Measurements from ENCODE around the gene THBS2.
"Not testable (repeated sequence)": the region's sequence is repeated elsewhere in the genome, so short reads cannot be mapped to it uniquely, and the experiment has no call there.

Gene THBS2

DNA sequence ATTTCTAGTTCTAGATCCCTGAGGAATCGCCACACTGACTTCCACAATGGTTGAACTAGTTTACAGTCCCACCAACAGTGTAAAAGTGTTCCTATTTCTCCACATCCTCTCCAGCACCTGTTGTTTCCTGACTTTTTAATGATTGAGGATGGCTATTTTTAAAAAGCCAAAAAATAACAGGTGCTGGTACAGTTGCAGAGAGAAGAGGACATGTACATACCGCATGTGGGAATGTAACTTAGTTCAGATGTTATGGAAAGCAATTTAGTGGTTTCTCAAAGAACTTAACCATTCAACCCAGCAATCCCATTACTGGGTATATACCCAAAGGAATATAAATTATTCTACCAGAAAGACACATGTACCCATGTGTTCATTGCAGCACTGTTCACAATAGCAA lies 57.4 kb downstream of the THBS2 start:
- H3K4me3 ChIP-seq (ENCODE audit: low read length); H3K9ac ChIP-seq (ENCODE audit: low read length); H3K4me1 ChIP-seq (ENCODE audit: control insufficient read depth, insufficient read depth, low read length); H3K27me3 ChIP-seq (ENCODE audit: control insufficient read depth, insufficient read depth, low read length); H3K36me3 ChIP-seq (ENCODE audit: control insufficient read depth, insufficient read depth, low read length); H3K9me3 ChIP-seq (ENCODE audit: control insufficient read depth, low read length): not testable (repeated sequence)

GRCh38 chr6:169194737-169195136 lies 58.9 kb downstream of the THBS2 start:
- Histone ChIP-seq H3K9me3 (ENCODE audit: control insufficient read depth, low read length) (no peaks in the 10 kb centered on the region), H3K36me3 (ENCODE audit: control insufficient read depth, insufficient read depth, low read length) (no peaks in the 10 kb centered on the region), H3K4me3 (ENCODE audit: low read length) (no peak overlapping the region), H3K4me1 (ENCODE audit: control insufficient read depth, insufficient read depth, low read length) (no peaks in the 10 kb centered on the region), H3K27me3 (ENCODE audit: control insufficient read depth, insufficient read depth, low read length) (no peaks in the 10 kb centered on the region), H3K9ac (ENCODE audit: low read length) (no peak overlapping the region)

DNA sequence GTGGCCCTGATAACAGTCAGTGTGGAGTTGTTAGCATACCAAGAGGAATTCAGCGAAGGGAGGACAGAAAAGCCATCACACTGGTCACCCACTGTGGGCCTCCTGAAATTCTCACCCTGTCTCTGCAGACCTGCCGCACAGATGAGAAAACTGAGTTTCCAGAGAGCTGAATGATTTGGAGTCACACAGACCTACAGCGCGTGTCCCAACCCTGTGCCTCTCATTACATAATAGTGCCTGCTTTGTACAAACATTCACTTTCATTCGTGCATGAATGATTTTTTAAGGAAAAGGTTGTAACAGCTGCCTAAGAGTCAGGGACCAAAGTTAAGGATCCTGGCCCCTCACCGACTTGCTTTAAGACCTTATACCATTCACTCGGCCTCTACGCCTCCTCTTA lies 62.7 kb downstream of the THBS2 start:
- Histone ChIP-seq H3K4me3 (ENCODE audit: low read length) (no peak overlapping the region), H3K4me1 (ENCODE audit: control insufficient read depth, insufficient read depth, low read length) (no peaks in the 10 kb centered on the region), H3K9me3 (ENCODE audit: control insufficient read depth, low read length) (no peaks in the 10 kb centered on the region), H3K36me3 (ENCODE audit: control insufficient read depth, insufficient read depth, low read length) (no peaks in the 10 kb centered on the region), H3K27me3 (ENCODE audit: control insufficient read depth, insufficient read depth, low read length) (no peaks in the 10 kb centered on the region), H3K9ac (ENCODE audit: low read length) (no peak overlapping the region)

- Histone ChIP-seq H3K4me3 (ENCODE audit: low read length) (no peak overlapping the region), H3K36me3 (ENCODE audit: control insufficient read depth, insufficient read depth, low read length) (no peaks in the 10 kb centered on the region), H3K9me3 (ENCODE audit: control insufficient read depth, low read length) (no peaks in the 10 kb centered on the region), H3K9ac (ENCODE audit: low read length) (no peak overlapping the region), H3K27me3 (ENCODE audit: control insufficient read depth, insufficient read depth, low read length) (no peaks in the 10 kb centered on the region), H3K4me1 (ENCODE audit: control insufficient read depth, insufficient read depth, low read length) (no peaks in the 10 kb centered on the region)
These were observed 63.5 kb downstream of the THBS2 start for GRCh38 chr6:169190144-169190584.

- H3K4me3 ChIP-seq (ENCODE audit: low read length) = no peak overlapping the region
- no peaks in the 10 kb centered on the region for H3K36me3 ChIP-seq (ENCODE audit: control insufficient read depth, insufficient read depth, low read length)
- H3K9me3 ChIP-seq (ENCODE audit: control insufficient read depth, low read length) = no peaks in the 10 kb centered on the region
- no peaks in the 10 kb centered on the region for H3K4me1 ChIP-seq (ENCODE audit: control insufficient read depth, insufficient read depth, low read length)
- H3K9ac ChIP-seq (ENCODE audit: low read length) = no peak overlapping the region
- H3K27me3 ChIP-seq (ENCODE audit: control insufficient read depth, insufficient read depth, low read length) = no peaks in the 10 kb centered on the region
These were observed 64.0 kb downstream of the THBS2 start for GRCh38 chr6:169189686-169190085.

DNA sequence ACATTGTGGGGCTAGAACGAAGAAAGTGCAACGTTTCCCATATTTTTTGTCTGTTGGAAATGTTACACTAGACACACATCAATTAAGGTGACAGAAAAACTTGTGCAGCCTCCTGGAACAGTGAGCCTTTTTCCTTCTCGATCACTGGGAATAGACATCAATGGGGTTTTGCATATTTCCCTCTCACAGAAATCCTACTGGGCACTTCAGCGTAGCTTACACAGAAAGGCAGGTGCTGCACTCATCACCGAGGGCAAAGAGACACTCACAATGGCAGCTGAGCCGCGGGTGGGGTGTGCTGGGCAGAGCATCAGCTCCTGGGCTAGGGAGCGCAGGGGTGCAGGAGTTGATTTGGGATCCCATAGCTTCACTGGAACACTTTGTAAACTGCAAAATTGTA lies 64.5 kb downstream of the THBS2 start:
- no peaks in the 10 kb centered on the region for H3K36me3 ChIP-seq (ENCODE audit: control insufficient read depth, insufficient read depth, low read length)

GRCh38 chr6:169188475-169188874 lies 65.2 kb downstream of the THBS2 start:
- no peaks in the 10 kb centered on the region for H3K27me3 ChIP-seq (ENCODE audit: control insufficient read depth, insufficient read depth, low read length)
- no peak overlapping the region for H3K9ac ChIP-seq (ENCODE audit: low read length)
- H3K9me3 ChIP-seq (ENCODE audit: control insufficient read depth, low read length) = no peaks in the 10 kb centered on the region
- H3K4me3 ChIP-seq (ENCODE audit: low read length) = no peak overlapping the region
- H3K4me1 ChIP-seq (ENCODE audit: control insufficient read depth, insufficient read depth, low read length) = no peaks in the 10 kb centered on the region
- H3K36me3 ChIP-seq (ENCODE audit: control insufficient read depth, insufficient read depth, low read length) = no peaks in the 10 kb centered on the region

More for the DNA sequence above, 64.5 kb downstream of the THBS2 start:
- Histone ChIP-seq H3K4me1 (ENCODE audit: control insufficient read depth, insufficient read depth, low read length) (no peaks in the 10 kb centered on the region), H3K4me3 (ENCODE audit: low read length) (no peak overlapping the region), H3K9me3 (ENCODE audit: control insufficient read depth, low read length) (no peaks in the 10 kb centered on the region), H3K9ac (ENCODE audit: low read length) (no peak overlapping the region), H3K27me3 (ENCODE audit: control insufficient read depth, insufficient read depth, low read length) (no peaks in the 10 kb centered on the region)

DNA sequence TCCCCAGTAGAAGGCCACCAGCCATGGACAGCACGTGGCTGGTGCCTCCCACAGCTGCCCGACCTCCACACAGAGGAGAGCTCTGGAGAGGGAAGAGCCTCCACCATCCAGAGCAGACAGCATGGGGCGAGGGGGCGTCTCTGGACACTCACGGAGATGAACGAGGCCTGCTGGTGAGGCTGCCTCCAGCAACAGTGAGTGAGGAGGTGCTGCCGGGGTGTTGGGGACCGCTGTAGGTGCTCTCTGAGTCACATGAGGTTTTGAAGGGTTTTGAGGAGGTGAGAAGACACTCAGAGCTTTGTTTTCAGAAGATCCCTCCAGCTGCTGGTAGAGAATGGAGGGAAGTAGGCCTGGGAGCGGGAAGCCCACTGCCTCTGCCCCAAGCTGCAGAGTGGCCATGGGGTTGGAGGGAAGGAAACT lies 65.6 kb downstream of the THBS2 start:
- Histone ChIP-seq H3K4me1 (ENCODE audit: control insufficient read depth, insufficient read depth, low read length) (no peaks in the 10 kb centered on the region), H3K27me3 (ENCODE audit: control insufficient read depth, insufficient read depth, low read length) (no peaks in the 10 kb centered on the region), H3K4me3 (ENCODE audit: low read length) (no peak overlapping the region), H3K9ac (ENCODE audit: low read length) (no peak overlapping the region), H3K9me3 (ENCODE audit: control insufficient read depth, low read length) (no peaks in the 10 kb centered on the region), H3K36me3 (ENCODE audit: control insufficient read depth, insufficient read depth, low read length) (no peaks in the 10 kb centered on the region)

DNA sequence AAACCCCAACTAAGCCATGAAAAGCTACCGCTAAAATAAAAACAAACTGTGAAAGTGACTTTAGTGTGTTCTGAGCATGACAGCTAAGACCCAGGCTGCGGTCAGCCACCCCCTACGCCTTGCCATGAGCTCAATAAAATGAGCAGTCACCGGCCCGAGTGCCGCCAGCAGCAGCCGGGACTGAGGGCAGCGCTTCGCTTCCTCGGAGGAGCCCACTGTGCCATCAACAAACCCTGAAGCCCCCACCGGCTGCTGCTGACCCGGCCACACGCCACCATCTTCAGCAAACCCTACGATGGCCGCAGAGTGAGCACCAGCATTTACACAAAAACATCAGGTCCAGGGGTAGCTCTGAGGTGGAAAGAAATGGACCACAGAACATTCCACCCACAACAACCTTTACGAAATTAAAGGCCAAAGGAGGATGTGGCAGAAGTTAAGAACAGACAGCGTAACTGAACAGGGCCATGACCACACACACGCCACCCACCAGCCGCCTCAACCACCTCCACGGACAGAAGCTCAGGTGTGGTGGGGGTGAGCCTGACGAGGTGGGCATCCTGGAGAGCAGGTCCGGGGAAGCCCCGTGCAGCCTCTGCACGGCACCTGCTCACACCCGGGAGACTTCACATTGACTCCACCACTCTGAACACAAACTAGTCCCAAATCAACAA lies 67.0 kb downstream of the THBS2 start:
- Histone ChIP-seq H3K4me3 (ENCODE audit: low read length) (no peak overlapping the region), H3K4me1 (ENCODE audit: control insufficient read depth, insufficient read depth, low read length) (no peaks in the 10 kb centered on the region), H3K9ac (ENCODE audit: low read length) (no peak overlapping the region), H3K27me3 (ENCODE audit: control insufficient read depth, insufficient read depth, low read length) (no peaks in the 10 kb centered on the region), H3K9me3 (ENCODE audit: control insufficient read depth, low read length) (no peaks in the 10 kb centered on the region), H3K36me3 (ENCODE audit: control insufficient read depth, insufficient read depth, low read length) (no peaks in the 10 kb centered on the region)

GRCh38 chr6:169185692-169186485 lies 67.8 kb downstream of the THBS2 start:
- Histone ChIP-seq H3K9ac (ENCODE audit: low read length) (no peak overlapping the region), H3K4me3 (ENCODE audit: low read length) (no peak overlapping the region), H3K36me3 (ENCODE audit: control insufficient read depth, insufficient read depth, low read length) (no peaks in the 10 kb centered on the region), H3K4me1 (ENCODE audit: control insufficient read depth, insufficient read depth, low read length) (no peaks in the 10 kb centered on the region), H3K27me3 (ENCODE audit: control insufficient read depth, insufficient read depth, low read length) (no peaks in the 10 kb centered on the region), H3K9me3 (ENCODE audit: control insufficient read depth, low read length) (no peaks in the 10 kb centered on the region)

DNA sequence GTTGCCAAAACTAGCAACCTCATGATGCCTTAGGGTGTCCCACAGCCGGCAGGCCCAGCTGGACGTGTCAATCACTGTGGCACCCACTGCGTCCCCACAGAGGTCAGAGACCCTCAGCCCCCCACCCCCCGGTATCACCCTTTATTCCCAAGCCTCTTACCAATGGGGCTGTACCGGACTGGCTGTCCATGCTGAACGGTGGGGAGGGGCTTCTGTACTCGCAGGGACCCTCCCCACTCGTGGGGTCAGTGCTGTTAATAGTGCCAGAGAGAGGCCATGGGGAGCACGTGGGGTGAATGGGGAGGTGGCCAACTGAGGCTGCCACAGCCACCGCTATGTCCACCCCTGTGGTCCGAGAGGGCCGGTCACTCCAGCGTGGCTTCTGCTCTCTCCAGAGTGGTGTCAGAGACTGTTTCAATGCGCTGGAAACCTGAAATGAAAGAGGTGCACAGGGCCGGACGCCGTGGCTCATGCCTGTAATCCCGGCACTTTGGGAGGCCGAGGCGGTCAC lies 68.6 kb downstream of the THBS2 start:
- Histone ChIP-seq H3K4me1 (ENCODE audit: control insufficient read depth, insufficient read depth, low read length) (no peaks in the 10 kb centered on the region), H3K36me3 (ENCODE audit: control insufficient read depth, insufficient read depth, low read length) (no peaks in the 10 kb centered on the region), H3K9me3 (ENCODE audit: control insufficient read depth, low read length) (no peaks in the 10 kb centered on the region), H3K9ac (ENCODE audit: low read length) (no peak overlapping the region), H3K27me3 (ENCODE audit: control insufficient read depth, insufficient read depth, low read length) (no peaks in the 10 kb centered on the region), H3K4me3 (ENCODE audit: low read length) (no peak overlapping the region)

GRCh38 chr6:169184419-169184818 lies 69.2 kb downstream of the THBS2 start:
- no peaks in the 10 kb centered on the region for H3K36me3 ChIP-seq (ENCODE audit: control insufficient read depth, insufficient read depth, low read length)
- no peaks in the 10 kb centered on the region for H3K27me3 ChIP-seq (ENCODE audit: control insufficient read depth, insufficient read depth, low read length)
- no peaks in the 10 kb centered on the region for H3K4me1 ChIP-seq (ENCODE audit: control insufficient read depth, insufficient read depth, low read length)

More at GRCh38 chr6:169184419-169184818, 69.2 kb downstream of the THBS2 start:
- Histone ChIP-seq H3K4me3 (ENCODE audit: low read length) (no peak overlapping the region), H3K9ac (ENCODE audit: low read length) (no peak overlapping the region), H3K9me3 (ENCODE audit: control insufficient read depth, low read length) (no peaks in the 10 kb centered on the region)
